WTC11 (cell line): Measurements from ENCODE around the gene SMAP1.

Source experiments
- CREB1 ChIP-seq: sonication (generic); formaldehyde crosslinking; IDR thresholded peaks from 2 replicates; pipeline ENCODE4 v1.8.0; 2023; ENCODE audit warnings: mild to moderate bottlenecking, missing genetic modification reagents
- CREM ChIP-seq: sonication (generic); formaldehyde crosslinking; IDR thresholded peaks from 2 replicates; pipeline ENCODE4 v1.8.1; 2022; ENCODE audit warnings: mild to moderate bottlenecking, missing genetic modification reagents, moderate library complexity
- ETV6 ChIP-seq: sonication (generic); formaldehyde crosslinking; IDR thresholded peaks from 2 replicates; pipeline ENCODE4 v1.8.1; 2022; ENCODE audit warnings: mild to moderate bottlenecking, missing genetic modification reagents
- GABPB1 ChIP-seq: sonication (generic); formaldehyde crosslinking; IDR thresholded peaks from 2 replicates; pipeline ENCODE4 v1.8.1; 2023; ENCODE audit warnings: mild to moderate bottlenecking, missing genetic modification reagents
- TCF7 ChIP-seq: sonication (generic); formaldehyde crosslinking; IDR thresholded peaks from 2 replicates; pipeline ENCODE4 v1.8.0; 2022; ENCODE audit warnings: mild to moderate bottlenecking, low read depth, missing genetic modification reagents, moderate library complexity
- TF ChIP-seq, protein P1 (sequence below): fragments of 200-600 bp; IDR thresholded peaks from 2 replicates; pipeline ENCODE4 v1.8.0; 2022; ENCODE audit warnings: antibody characterized with exemption

DNA sequence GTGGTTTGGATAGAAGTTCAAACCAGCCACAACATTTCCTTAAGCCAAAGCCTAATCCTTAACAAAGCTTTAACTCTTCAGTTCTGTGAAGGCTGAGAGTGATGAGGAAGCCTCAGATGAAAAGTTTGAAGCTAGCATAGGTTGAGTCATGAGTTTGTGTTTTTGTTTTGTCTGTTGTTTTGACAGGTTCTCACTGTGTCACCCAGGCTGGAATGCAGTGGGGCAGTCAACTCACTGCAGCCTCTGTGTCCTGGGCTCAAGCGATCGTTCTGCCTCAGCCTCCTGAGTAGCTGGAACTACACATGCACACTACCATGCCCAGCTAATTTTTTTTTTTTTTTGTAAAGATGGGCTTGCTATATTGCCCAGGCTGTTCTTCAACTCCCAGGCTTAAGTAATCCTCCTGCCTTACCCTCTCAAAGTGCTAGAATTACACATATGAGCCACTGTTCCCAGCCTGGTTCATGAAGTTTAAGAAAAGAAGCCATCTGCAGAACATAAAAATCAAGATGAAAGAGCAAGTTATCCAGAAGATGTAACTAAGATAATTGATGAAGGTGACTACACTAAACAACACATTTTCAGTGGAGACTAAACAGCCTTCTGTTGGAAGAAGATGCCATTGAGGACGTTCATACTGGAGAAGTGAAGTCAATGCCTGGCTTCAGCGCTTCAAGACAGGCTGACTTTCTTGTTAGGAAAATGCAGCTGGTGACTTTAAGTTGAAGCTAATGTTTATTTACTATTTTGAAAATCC is 96.2 kb downstream of the SMAP1 start:
- TF ChIP-seq CREB1 (no peak), TCF7 (CRISPR knock-in tag) (no peak), ETV6 (no peak), CREM (CRISPR knock-in tag) (no peak), GABPB1 (CRISPR knock-in tag) (no peak)
- TF ChIP-seq, protein P1, sequence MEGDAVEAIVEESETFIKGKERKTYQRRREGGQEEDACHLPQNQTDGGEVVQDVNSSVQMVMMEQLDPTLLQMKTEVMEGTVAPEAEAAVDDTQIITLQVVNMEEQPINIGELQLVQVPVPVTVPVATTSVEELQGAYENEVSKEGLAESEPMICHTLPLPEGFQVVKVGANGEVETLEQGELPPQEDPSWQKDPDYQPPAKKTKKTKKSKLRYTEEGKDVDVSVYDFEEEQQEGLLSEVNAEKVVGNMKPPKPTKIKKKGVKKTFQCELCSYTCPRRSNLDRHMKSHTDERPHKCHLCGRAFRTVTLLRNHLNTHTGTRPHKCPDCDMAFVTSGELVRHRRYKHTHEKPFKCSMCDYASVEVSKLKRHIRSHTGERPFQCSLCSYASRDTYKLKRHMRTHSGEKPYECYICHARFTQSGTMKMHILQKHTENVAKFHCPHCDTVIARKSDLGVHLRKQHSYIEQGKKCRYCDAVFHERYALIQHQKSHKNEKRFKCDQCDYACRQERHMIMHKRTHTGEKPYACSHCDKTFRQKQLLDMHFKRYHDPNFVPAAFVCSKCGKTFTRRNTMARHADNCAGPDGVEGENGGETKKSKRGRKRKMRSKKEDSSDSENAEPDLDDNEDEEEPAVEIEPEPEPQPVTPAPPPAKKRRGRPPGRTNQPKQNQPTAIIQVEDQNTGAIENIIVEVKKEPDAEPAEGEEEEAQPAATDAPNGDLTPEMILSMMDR = no peak
